T-helper 1 cell treated with Interleukin-12 subunit alpha and Interleukin-12 subunit beta and Interleukin-4 antibody, amounts not matched to agents 30 ng/mL and 1 ng/mL, for 36 hours (primary cell): ENCODE results near the gene GLI2. TPM values are rescaled to one million over a fixed set of nuclear protein-coding genes. Genes with fewer than 3 reads are reported as not detected.

Experiments
- intact Hi-C: fragments of 100-400 bp; cut with micrococcal nuclease; formaldehyde crosslinking; loops from one replicate; pipeline ENCODE4 v1.15.1; 2024
- total RNA-seq: library from RNA; stranded (reverse); gene quantifications from 2 replicates; pipeline ENCODE4 v1.2.3, GENCODE V29; 2022

The GLI2 gene
- total RNA-seq, 1 donor from 2014 or later, result 2.5 TPM

DNA sequence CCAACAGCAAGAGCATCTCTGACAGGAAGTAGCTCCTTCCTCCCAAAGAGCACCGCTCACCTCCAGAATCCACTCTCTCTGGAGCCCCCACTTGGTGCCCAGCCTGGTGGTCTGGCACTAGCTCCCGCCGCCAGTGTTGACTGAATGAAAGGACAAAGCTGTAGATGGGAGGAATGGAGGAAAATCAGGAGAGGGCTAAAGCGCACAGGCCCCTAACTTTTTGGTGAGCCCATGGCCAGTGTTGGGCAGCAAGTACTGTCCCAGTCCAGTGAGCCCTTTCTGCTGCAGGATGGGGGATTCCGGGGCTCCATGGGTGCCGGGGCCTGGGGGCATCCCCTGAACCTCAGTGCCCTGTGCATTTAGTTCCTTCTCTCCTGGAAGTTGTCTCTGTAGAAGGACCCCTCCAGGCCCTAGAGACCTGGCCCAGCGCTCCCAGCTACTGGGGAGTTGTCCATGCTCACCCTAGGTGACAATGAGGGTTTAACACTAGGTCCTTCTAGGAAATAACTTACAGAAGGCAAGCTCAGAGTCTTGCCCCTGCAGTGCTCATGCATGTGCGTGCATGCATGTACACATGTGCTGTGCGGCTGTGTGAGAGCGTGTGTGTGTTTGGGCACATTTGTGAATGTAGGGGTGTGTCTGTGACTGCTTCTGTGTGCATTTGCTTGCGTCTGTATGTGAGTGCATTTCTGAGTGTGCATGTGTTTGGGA lies 33.6 kb downstream of the GLI2 start:
- intact Hi-C loops, result no loop called here

DNA sequence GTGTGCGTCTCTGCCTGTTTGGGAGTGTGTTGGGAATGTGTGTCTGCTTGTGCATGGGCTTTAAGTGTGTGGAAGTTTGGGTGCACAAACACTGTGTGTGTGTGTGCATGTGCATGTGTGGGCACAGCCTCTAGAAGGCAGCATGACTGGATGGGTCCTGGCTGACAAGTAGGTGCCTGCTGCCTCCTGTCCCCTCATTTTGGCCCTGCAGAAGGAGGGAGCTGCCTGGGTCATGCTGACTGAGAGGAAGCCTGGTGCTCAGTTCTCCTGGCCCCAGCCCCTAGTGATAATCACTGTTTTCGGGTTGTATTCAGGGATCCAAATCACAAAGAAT lies 34.1 kb downstream of the GLI2 start:
- intact Hi-C loops, result no loop called here

DNA sequence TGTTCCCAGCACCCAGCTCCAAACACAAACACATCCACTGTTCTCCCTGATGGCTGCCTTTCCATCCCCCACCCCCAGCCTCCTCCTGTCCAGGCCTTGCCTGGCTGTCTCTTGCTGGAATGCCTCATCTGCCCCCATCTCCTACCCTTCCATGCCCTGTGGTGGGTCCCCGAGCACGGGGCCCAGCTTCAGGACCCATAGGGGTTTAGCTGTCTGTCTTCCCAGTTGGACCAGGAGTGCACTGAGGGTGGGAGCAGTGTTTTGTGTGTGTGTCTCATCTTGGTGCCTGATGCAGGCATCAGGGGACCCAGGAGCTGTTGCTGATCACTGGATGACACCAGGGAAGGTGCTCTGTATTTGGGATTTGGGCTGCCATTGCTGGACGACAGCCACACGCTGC lies 34.5 kb downstream of the GLI2 start:
- intact Hi-C loops, result no loop called here

DNA sequence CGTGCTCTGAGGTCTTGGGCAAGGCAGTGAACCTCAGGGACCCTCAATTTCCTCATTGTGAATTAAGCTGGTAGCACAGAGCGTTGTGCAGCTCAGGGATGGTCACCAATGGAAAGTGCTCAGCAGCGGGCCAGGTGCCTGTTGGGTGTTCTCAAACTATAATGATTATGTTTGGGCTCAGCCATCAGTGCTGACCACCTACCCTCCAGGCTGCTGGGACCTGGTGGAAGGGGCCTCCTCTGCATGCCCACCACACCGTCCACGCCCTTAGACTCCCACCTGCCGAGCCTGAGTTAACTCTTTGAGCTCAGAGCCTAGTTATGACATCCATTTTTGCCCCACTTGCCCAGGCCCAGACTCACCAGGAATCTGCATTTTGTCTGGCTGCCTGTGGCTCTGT lies 35.0 kb downstream of the GLI2 start:
- intact Hi-C loops, result no loop called here

DNA sequence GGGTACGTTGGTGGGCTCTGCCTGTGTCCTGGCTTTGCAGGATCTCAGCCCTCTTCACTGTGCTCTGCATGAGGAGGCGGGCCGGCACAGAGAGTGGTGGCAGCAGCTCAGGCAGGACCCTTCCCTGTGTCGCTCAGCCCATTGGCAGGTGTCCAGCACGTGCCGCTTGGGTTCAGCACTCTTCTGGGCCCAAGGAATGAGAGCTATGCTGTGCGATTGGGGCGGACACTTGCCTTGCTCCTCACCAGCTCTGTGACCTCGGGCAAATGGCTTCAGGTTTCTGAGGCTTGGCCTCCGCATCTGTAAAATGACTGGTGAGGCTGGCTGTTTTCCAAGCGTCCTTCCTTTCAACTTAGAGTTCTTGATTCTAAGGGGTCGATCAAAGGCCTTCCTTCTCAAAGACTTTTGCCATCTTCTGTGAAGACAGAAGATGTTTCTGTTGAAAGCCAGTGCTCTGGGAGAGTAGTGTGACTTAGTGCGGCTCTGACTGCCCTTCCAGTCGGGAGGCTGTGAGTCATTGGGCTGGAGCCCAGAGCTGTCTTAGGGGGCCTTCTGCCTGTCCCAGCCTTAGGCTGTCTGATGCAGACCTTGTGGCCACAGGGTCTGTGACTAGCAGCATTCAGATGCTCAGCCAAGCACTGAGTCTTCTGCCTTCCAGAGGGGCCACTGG lies 35.6 kb downstream of the GLI2 start:
- intact Hi-C loops, result no loop called here

DNA sequence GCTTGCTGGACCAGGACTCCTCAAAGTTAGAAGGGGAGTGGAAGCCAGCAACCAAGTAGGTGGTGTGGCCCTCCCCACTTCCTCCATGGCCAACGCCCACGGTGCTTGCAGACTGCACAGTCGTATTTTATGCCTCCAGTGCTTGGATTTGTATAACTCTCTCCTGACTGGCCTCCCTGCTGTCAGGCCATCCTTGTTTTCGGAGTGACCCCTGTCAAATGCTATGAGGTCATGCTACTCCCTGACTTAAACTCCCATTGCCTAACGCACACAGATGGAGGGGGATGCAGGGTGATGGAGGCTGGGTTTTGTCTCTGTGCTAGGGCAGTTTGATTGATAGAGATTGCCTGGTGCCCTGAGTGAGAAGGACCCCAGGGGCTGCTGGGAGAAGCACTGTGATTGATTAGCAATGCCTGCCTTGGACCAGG lies 36.1 kb downstream of the GLI2 start:
- intact Hi-C loops, result no loop called here

DNA sequence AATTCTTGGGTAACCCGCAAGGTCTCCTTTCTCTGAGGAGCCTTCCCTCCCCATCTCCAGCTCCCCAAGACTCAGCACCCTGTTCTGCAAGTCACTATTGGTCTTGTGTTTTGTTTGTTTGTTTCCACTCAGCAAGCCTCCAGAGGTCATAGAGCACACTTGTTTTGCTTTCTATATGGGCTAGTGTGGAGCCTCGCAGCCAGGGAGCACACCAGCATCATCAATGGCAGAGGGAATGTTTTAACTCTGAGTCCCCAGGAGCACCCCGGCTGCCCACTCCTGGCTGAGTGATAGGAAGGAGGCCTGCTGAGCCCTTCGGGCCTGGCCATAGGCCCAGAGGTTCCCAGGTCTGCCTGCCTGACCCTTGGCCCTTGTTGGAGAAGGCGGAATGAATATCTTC lies 36.6 kb downstream of the GLI2 start:
- intact Hi-C loops, result no loop called here

DNA sequence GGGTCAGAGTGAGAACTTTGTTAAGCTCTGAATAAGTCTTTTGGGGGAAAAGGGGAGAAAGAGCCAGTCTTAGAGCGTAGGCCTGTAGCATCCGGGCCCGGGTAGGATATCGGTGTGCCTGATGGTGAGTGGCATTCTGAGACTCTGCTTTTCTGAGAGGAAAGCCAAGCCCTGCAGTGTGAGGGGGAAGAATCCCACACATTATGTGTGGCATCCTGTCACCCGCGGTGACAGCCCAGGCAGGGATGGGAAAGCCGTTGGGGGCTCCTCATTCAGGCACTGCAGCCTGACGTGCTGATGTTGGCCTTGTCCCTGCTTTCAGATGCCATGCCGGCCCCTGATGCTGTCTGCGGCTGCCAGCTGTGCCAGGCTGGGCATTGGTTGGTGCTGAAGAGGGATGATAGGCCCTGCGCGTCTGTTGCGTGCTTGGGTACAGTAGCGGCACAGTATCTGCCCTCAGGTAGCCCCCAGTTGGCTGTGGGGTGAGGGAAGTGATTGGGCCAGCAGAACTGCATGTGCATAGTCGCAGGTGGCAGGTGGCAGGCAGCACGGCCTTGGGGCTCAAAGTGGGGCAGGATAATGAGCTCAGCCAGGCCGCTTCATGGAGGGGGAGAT lies 37.6 kb downstream of the GLI2 start:
- intact Hi-C loops, result no loop called here

DNA sequence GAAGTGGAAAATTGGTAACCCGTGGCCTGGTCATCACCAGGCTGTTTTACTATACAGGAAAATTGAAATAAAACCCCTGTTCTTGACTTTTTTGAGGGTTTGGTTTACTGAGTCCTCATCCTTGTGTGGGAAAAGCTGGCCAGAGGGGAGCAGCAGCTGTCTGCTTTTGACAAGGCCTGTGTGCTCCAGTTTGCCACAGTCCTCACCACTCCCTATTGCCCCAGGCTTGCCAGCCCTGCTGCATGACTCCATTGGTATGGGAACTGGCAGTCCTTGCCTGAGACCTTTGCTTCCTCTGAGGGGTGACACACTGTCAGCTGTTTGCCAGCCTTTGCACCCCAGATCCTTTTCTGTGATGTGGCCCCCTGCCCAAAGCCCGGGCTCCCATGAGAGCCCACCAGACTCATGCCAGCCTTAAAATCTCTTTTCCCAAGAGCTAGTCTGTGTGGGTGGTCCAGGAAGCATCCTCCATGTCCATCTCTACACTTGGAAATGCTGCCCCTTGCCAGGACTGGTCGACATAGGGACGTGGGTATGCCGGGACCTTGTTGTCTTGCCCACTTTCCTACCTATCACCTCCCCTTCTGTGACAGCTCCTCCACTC lies 39.0 kb downstream of the GLI2 start:
- intact Hi-C loops, result no loop called here

DNA sequence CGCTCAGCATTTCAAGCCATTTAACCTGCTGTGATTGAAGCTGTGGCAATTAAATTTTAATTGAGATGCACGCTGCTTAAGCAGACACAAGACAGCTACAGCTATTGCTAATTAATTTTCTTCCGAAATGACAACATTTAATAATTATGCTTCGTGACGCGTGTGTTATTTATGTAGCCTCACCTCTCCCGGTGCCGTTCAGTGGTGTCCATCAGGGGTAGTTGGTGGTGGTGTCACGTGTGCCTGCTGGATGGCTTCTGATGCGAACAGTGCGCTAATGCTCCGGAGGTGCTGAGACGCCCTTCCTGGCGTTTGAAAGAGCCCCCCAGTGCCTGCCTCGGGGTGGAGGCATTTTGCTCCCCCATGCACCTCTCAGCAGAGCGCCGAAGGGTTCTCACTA lies 39.5 kb downstream of the GLI2 start:
- intact Hi-C loops, result no loop called here

DNA sequence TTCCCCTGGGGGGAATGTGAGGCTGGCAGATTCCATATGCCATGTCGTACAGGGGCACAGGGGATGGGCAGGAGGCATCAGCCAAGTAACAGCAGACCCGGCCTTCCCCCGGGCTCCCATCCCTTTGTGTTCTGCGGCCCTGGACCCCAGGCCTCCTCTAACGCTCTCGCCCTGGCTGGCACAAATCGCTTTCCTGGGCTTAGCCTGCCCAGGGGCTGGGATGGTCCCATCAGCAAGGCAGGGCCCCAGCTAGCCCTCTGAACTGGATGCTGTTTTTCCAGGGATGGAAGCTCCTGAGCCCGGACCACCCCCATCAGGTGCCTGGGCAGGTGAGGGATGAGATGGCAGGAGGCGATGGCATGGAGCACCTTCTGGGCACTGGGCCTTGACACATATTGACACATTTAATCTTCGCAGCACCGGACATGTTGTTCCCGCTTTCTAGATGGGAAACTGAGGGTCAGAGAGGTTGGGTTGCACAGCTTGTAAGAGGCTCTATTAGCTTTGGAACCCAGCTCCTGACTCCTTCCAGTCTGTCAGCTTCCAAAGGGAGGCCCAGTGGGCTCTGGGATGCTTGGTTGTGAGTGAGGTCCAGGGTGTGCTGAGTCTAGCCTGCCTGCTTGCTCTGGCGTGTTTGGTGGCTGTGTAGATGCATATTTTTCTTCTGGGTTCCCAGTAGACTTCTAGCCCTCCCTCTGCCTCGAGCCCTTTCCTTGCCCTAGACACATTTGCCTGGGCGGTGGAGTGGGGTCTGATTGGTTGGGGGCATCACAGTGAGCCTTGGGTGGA lies 40.3 kb downstream of the GLI2 start:
- intact Hi-C loops, result no loop called here

DNA sequence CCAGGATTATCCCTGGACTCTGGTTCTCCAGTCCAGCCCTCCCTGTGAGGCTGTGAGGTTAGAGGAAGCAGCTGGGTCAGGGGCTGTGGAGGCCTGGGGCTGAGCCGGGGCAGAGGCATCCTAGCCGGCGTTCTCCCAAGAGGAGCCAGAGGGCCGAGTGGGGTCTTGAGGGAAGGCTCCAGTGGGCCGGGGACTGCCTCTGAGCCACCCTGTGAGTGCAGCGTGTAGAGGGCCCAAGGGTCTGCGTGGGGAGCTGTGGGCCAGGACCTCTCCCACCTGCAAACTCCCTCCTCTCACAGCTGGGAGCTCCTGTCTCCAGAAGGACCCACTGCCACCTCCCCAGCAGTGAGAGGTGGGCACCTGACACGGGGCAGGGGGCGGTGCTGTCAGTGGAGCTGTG lies 41.0 kb downstream of the GLI2 start:
- intact Hi-C loops, result no loop called here

DNA sequence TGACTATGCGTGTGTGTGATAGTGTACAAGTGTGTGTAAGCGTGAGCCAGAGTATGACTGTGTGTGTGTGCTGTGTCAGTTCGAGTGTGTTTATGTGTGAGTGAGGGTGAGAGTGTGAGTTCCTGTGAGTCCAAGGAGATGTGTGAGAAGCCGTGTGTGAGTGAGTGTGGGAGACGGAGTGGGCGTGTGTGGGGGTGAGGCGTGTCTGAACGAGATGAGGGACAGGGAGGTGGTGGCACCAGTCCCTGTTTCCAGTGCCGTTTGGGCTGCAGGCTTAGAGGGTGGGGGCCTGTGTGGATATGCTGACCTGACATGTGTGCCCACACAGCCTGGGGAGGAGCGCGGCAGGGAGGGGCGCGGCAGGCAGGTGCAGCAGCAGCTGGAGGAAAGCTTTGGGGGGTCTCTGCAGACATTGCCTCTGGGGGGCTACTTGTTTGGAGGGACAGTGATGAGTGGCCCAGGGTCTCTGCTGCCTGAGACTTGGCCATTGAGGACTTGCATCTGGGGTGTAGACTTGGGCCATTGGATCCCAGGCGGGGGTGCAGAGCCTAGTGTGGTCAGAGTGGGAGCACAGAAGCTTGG lies 41.6 kb downstream of the GLI2 start:
- intact Hi-C loops, result no loop called here

DNA sequence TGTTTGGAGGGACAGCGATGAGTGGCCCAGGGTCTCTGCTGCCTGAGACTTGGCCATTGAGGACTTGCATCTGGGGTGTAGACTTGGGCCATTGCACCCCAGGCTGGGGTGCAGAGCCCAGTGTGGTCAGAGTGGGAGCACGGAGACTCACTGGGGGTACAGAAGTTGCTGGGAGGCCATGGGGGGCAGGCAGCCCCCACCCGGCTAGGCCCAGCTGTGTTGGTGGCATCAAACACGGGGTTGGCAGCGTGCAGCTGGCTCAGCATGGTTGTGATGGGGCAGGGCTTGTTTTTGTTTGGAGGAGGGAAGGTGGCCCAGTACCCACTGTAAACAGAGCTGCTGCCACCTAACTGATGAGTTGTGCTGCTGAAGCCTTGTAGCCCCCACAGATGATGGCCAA lies 42.1 kb downstream of the GLI2 start:
- intact Hi-C loops, result no loop called here

DNA sequence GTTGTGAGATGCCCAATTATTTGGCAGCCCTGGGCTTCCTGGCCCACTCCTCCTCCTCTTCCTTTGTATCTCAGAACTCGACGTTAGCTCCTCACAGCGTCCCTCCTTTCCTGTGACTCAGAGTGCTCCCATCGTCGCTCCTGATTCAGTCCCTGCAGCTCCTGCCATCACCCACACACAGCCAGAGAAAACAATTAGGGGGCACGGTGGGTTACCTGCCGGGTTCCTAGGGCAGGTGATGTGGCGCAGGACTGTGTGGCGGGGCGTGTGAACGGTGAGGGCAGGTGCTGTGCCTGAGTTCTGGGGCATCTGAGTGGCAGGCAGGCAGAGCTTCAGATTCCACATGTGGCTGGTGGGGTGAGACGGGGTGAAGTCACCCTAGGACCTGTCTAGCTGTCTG lies 42.6 kb downstream of the GLI2 start:
- intact Hi-C loops, result no loop called here

DNA sequence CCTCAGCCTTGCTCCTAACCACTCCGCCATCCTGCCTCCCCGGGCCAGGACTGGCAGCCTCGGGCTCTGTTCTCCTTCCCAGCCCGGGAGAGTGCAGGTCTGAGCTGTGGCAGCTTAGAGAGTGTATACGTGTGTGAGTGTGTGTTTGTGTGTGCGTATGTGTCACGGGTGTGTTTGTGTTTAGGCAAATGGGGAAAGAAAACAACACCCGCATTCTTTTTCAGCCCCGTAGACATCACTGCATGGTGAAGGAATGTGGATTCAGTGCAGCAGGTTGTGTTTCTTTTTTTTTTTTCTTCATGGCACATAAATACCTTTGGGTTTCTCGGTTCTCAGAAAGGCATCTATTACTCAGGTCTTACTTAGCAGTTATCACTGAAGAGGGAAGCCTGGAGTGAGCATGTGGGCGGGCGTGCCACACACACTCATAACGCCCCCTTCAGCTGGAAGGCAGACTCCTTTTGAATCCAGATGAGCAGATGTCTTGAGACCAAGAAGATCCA lies 44.2 kb downstream of the GLI2 start:
- intact Hi-C loops, result no loop called here

DNA sequence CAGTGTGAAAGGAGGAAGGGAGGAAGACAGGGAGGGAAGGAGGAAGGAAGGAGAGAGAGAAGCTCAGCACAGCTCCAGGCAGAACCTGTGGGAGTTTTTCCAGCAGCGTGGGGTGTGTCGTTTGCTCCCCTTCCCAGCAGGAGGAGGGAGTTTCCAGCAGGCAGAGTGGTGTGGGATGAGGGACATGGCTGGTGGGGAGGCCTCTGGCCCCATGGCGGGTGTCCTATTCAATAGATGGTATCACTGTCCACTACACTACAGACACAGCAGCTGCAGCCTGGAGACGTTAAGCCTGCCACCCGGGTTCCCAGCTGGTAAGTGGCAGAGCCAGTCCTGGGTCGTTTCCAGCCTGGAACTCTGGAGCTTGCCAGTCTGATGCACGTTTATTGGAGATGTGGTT lies 44.7 kb downstream of the GLI2 start:
- intact Hi-C loops, result no loop called here

DNA sequence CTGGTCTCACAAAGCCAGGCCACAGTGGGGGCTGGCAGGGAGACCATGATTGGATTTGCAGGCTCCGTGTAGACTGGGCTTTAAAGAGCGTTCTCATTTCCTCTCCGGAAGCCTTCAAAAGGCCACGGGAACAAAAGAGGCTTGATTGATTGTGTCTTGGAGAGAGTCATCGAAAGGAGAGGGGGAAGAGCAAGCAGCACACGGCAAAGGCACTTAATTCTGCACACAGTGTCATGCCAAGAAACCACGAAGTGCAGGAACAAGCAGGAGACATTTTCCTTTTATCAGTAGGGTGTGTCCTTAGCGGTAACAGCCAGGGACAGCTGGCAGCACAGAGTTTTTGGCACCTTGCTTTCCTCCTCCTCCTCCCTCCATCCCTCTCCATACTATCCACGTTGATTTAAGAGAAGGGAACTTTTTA lies 47.7 kb downstream of the GLI2 start:
- intact Hi-C loops, result no loop called here

DNA sequence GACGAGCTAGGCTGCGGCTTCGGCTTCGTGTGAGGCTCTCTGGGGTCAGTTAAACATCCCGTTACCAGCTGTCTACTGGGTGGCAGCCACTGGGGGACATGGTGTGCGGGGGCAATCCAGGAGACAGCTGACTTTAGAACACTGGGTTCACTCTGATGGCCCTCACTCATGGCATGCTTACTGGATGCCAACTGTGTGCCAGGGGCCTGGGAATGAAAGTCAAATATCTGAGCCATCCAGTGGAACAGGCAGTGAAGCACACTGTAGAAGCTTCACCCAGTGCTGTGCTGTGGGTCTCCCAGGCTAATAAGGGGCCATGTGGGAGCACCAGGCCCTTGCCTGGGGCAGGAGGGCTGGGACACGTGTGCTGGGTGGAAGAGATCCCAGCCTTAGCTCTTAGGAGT lies 48.3 kb downstream of the GLI2 start:
- intact Hi-C loops, result no loop called here
